GM19193 (cell line): ENCODE measurements around the gene DDX54.

Source experiments
- POLR2A ChIP-seq: IDR thresholded peaks from 4 replicates; pipeline ENCODE4 v1.6.1; 2011; ENCODE audit not compliant: insufficient read depth, insufficient read length; ENCODE audit errors: extremely low read depth

DDX54 gene

GRCh38 chr12:113134521-113134951 is 50.7 kb downstream of the DDX54 start:
- no peak for TF ChIP-seq POLR2A

- TF ChIP-seq POLR2A, result no peak
Measured at GRCh38 chr12:113134071-113134470, 51.2 kb downstream of the DDX54 start.

GRCh38 chr12:113133666-113134065 is 51.6 kb downstream of the DDX54 start:
- no peak for TF ChIP-seq POLR2A

GRCh38 chr12:113133036-113133435 is 52.2 kb downstream of the DDX54 start:
- TF ChIP-seq POLR2A, result no peak

- TF ChIP-seq POLR2A, result no peak
Measured at GRCh38 chr12:113131556-113131955, 53.7 kb downstream of the DDX54 start.

- TF ChIP-seq POLR2A, result no peak
Measured at GRCh38 chr12:113130457-113131135, 54.7 kb downstream of the DDX54 start.

- TF ChIP-seq POLR2A, result no peak
Measured at GRCh38 chr12:113129664-113130456, 55.4 kb downstream of the DDX54 start.

GRCh38 chr12:113128802-113129663 is 56.2 kb downstream of the DDX54 start:
- no peak for TF ChIP-seq POLR2A

- TF ChIP-seq POLR2A, result no peak
Measured at GRCh38 chr12:113127791-113128199, 57.5 kb downstream of the DDX54 start.

GRCh38 chr12:113120670-113121370 is 64.5 kb downstream of the DDX54 start:
- TF ChIP-seq POLR2A, result no peak

- TF ChIP-seq POLR2A, result no peak
Measured at GRCh38 chr12:113119980-113120669, 65.2 kb downstream of the DDX54 start.

- TF ChIP-seq POLR2A, result no peak
Measured at GRCh38 chr12:113118142-113118541, 67.1 kb downstream of the DDX54 start.

GRCh38 chr12:113116875-113117274 is 68.4 kb downstream of the DDX54 start:
- TF ChIP-seq POLR2A, result no peak
